Thyroid gland (tissue), 4 donors: ENCODE results near the gene EYS. TPM values are rescaled to one million over a fixed set of nuclear protein-coding genes. Genes with fewer than 3 reads are reported as not detected.

Source experiments
- DNase-seq, 2 donors: peaks; one replicate each; pipeline ENCODE4 v3.0.0-alpha.2; 2019
- H3K27ac ChIP-seq, 3 donors: fragments of 200-600 bp; sonication (generic); 1 replicate in 2 of 3; 2 replicates in 1 of 3; pipeline ENCODE4 v1.5.1; 2016 to 2019; ENCODE audit warnings: mild to moderate bottlenecking in 1 of 3, moderate library complexity in 1 of 3
- H3K27me3 ChIP-seq: fragments of 200-600 bp; sonication (generic); one replicate; pipeline ENCODE4 v1.5.1; 2019
- H3K36me3 ChIP-seq, 2 donors: fragments of 200-600 bp; sonication (generic); one replicate each; pipeline ENCODE4 v1.5.1; 2016 to 2019
- H3K4me1 ChIP-seq, 2 donors: fragments of 200-600 bp; sonication (generic); one replicate each; pipeline ENCODE4 v1.5.1; 2017 to 2019
- H3K4me3 ChIP-seq, 3 donors: fragments of 200-600 bp; sonication (generic); replicated peaks in 1 of 3; 1 replicate in 2 of 3; 2 replicates in 1 of 3; pipeline ENCODE4 v1.5.1; 2016; ENCODE audit warnings: mild to moderate bottlenecking in 1 of 3
- H3K9me3 ChIP-seq: fragments of 200-600 bp; sonication (generic); one replicate; pipeline ENCODE4 v1.5.1; 2017
- CTCF ChIP-seq, 6 experiments: fragments of 200-600 bp in 3 of 6; fragments of 450-650 bp in 3 of 6; sonication (generic) in 3 of 6; IDR thresholded peaks; one replicate each; pipeline ENCODE4 v1.5.1; 2016 to 2019; ENCODE audit warnings: antibody characterized with exemption in 6 of 6, mild to moderate bottlenecking in 2 of 6, inconsistent platforms in 1 of 6, moderate library complexity in 1 of 6
- POLR2A ChIP-seq, 2 donors: fragments of 450-650 bp; IDR thresholded peaks; one replicate each; pipeline ENCODE4 v1.6.1; 2017; ENCODE audit warnings: antibody characterized with exemption in 2 of 2, mild to moderate bottlenecking in 2 of 2, moderate library complexity in 1 of 2
- WGBS, 2 donors: methylation state at CpG; one replicate each; pipeline ENCODE4 v1.1.5; 2017; 5-methylcytosine and 5-hydroxymethylcytosine counted together
- intact Hi-C: fragments of 100-400 bp; cut with DNase I; formaldehyde crosslinking; loops from one replicate; pipeline ENCODE4 v1.15.1; 2023
- total RNA-seq, 4 donors: library from RNA; depleted of rRNA; stranded (reverse); fragments of >200 nt; gene quantifications; one replicate each; pipeline ENCODE4 v1.2.3, GENCODE V29; 2016

The EYS gene
- total RNA-seq, 4 donors from 2014 or later: not detected

- intact Hi-C loops: no loop called here
- H3K27ac ChIP-seq: no peak overlapping the region
- no peaks in the 10 kb centered on the region for H3K27me3 ChIP-seq
- TF ChIP-seq POLR2A (IDR thresholded peaks at IDR 0.05): no peak
- no peak for TF ChIP-seq CTCF (IDR thresholded peaks at IDR 0.05)
- H3K36me3 ChIP-seq: no peaks in the 10 kb centered on the region
- H3K4me3 ChIP-seq: no peak overlapping the region
- no peaks in the 10 kb centered on the region for H3K4me1 ChIP-seq
- DNase-seq: no peak
- H3K9me3 ChIP-seq: no peaks in the 10 kb centered on the region
Measured at GRCh38 chr6:65650086-65650485, 56.9 kb downstream of the EYS start.

- WGBS, 2 donors: 73 to 89% methylated on average over 3 of the region's 3 CpGs
- no peaks in the 10 kb centered on the region for H3K9me3 ChIP-seq
- intact Hi-C loops: no loop called here
- H3K36me3 ChIP-seq: no peaks in the 10 kb centered on the region
- DNase-seq: no peak
- no peak overlapping the region for H3K4me3 ChIP-seq
- TF ChIP-seq POLR2A (IDR thresholded peaks at IDR 0.05) (no peak), CTCF (IDR thresholded peaks at IDR 0.05) (no peak)
- H3K27ac ChIP-seq: no peak overlapping the region
- no peaks in the 10 kb centered on the region for H3K4me1 ChIP-seq
- H3K27me3 ChIP-seq: no peaks in the 10 kb centered on the region
Measured at GRCh38 chr6:65649392-65649791, 57.6 kb downstream of the EYS start.

- H3K27ac ChIP-seq: no peak overlapping the region
- no peaks in the 10 kb centered on the region for H3K36me3 ChIP-seq
- intact Hi-C loops: no loop called here
- no peak for TF ChIP-seq CTCF (IDR thresholded peaks at IDR 0.05)
- no peak for TF ChIP-seq POLR2A (IDR thresholded peaks at IDR 0.05)
- H3K4me3 ChIP-seq: no peak overlapping the region
- H3K9me3 ChIP-seq: no peaks in the 10 kb centered on the region
- DNase-seq: no peak
- H3K4me1 ChIP-seq: no peaks in the 10 kb centered on the region
- no peaks in the 10 kb centered on the region for H3K27me3 ChIP-seq
- WGBS, 2 donors: 82 to 85% methylated on average over 3 of the region's 3 CpGs
Measured at GRCh38 chr6:65646544-65646943, 60.5 kb downstream of the EYS start.

GRCh38 chr6:65642776-65643175, 64.2 kb downstream of the EYS start:
- DNase-seq: no peak
- TF ChIP-seq CTCF (IDR thresholded peaks at IDR 0.05): no peak
- TF ChIP-seq POLR2A (IDR thresholded peaks at IDR 0.05): no peak
- no peaks in the 10 kb centered on the region for H3K27me3 ChIP-seq
- no peak overlapping the region for H3K4me3 ChIP-seq
- no peaks in the 10 kb centered on the region for H3K36me3 ChIP-seq
- H3K9me3 ChIP-seq: no peaks in the 10 kb centered on the region
- H3K4me1 ChIP-seq: no peaks in the 10 kb centered on the region
- 96 to 97% methylated on average over 1 of the region's 1 CpG for WGBS, 2 donors
- H3K27ac ChIP-seq: no peak overlapping the region
- intact Hi-C loops: no loop called here

- TF ChIP-seq CTCF (IDR thresholded peaks at IDR 0.05) (no peak), POLR2A (IDR thresholded peaks at IDR 0.05) (no peak)
- intact Hi-C loops: no loop called here
- Histone ChIP-seq H3K4me1 (no peaks in the 10 kb centered on the region), H3K36me3 (no peaks in the 10 kb centered on the region), H3K27me3 (no peaks in the 10 kb centered on the region), H3K4me3 (no peak overlapping the region), H3K9me3 (no peaks in the 10 kb centered on the region), H3K27ac (no peak overlapping the region)
- no peak for DNase-seq
- WGBS, 2 donors: 81 to 82% methylated on average over 20 to 22 of the region's 22 CpGs
Measured at GRCh38 chr6:65638047-65638831, 68.8 kb downstream of the EYS start.
